Medulla oblongata (tissue), 1 donor: ENCODE measurements around the gene FAM120B.

Experiments used
- DNase-seq: peaks from one replicate; pipeline ENCODE4 v3.0.0-alpha.2; 2015; ENCODE audit errors: extremely low spot score

Gene FAM120B

GRCh38 chr6:170442596-170442995 is 136.0 kb downstream of the FAM120B start:
- no peak for DNase-seq

- DNase-seq = no peak
Measured at GRCh38 chr6:170443151-170443662, 136.6 kb downstream of the FAM120B start.

- DNase-seq = no peak
Measured at GRCh38 chr6:170444056-170444591, 137.6 kb downstream of the FAM120B start.

GRCh38 chr6:170444811-170445211 is 138.3 kb downstream of the FAM120B start:
- no peak for DNase-seq

GRCh38 chr6:170445487-170445886 is 138.9 kb downstream of the FAM120B start:
- no peak for DNase-seq

GRCh38 chr6:170445971-170446370 is 139.4 kb downstream of the FAM120B start:
- no peak for DNase-seq

- no peak for DNase-seq
Measured at GRCh38 chr6:170446841-170447560, 140.4 kb downstream of the FAM120B start.

- no peak for DNase-seq
Measured at GRCh38 chr6:170447561-170447930, 141.0 kb downstream of the FAM120B start.

- DNase-seq = no peak
Measured at GRCh38 chr6:170448317-170448716, 141.8 kb downstream of the FAM120B start.

- no peak for DNase-seq
Measured at GRCh38 chr6:170448751-170449630, 142.4 kb downstream of the FAM120B start.

GRCh38 chr6:170449835-170450753 is 143.5 kb downstream of the FAM120B start:
- no peak for DNase-seq

GRCh38 chr6:170450916-170451761 is 144.6 kb downstream of the FAM120B start:
- no peak for DNase-seq

- no peak for DNase-seq
Measured at GRCh38 chr6:170451762-170452651, 145.4 kb downstream of the FAM120B start.

- no peak for DNase-seq
Measured at GRCh38 chr6:170452767-170453545, 146.4 kb downstream of the FAM120B start.

- no peak for DNase-seq
Measured at GRCh38 chr6:170453586-170454511, 147.3 kb downstream of the FAM120B start.

GRCh38 chr6:170454512-170455285 is 148.1 kb downstream of the FAM120B start:
- DNase-seq = no peak
